GM12872 (cell line): ENCODE results near the gene MUC13.

ENCODE experiments used
- TF ChIP-seq, protein P1 (sequence below): IDR thresholded peaks from 3 replicates; pipeline ENCODE4 v1.5.1; 2011; ENCODE audit warnings: low read depth, mild to moderate bottlenecking, low read length, moderate library complexity; ENCODE audit not compliant: insufficient read depth

MUC13 gene

DNA sequence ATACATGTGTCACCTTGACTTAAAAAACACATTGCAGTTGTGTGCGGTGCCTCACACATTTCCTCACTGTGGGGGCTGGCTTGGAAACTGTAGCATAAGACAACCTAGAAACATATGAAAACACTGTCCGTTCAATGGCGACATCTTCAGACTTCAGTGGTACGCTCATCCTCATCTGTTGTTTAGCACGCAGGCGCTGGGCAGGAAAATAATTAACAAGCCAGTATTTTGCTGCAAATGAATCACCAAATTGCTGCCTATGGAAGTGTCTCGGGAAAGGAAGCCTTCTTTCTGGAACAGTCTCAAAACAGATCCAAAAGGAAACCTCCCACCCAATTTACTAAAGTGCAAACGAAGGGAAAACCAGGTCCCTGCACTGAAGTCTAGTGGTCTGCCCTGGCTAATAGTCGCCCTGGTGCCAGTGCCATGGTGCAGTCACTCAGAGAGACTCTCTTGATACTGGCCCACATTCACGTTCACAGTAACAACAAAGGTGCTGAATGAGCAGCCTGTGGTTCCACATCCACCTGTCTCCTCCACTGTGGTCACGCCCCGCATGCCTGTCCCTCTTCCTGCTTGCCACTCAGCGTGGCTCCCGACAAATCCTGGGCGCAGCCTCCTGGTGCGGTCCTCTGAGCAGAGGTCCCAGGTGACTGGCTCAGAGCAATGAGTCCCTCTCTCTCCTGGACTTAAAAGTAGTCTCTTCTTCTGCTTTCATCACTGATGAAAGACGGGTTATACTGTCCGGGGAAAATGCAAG, 35.6 kb upstream of the MUC13 start:
- TF ChIP-seq, protein P1, sequence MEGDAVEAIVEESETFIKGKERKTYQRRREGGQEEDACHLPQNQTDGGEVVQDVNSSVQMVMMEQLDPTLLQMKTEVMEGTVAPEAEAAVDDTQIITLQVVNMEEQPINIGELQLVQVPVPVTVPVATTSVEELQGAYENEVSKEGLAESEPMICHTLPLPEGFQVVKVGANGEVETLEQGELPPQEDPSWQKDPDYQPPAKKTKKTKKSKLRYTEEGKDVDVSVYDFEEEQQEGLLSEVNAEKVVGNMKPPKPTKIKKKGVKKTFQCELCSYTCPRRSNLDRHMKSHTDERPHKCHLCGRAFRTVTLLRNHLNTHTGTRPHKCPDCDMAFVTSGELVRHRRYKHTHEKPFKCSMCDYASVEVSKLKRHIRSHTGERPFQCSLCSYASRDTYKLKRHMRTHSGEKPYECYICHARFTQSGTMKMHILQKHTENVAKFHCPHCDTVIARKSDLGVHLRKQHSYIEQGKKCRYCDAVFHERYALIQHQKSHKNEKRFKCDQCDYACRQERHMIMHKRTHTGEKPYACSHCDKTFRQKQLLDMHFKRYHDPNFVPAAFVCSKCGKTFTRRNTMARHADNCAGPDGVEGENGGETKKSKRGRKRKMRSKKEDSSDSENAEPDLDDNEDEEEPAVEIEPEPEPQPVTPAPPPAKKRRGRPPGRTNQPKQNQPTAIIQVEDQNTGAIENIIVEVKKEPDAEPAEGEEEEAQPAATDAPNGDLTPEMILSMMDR = no peak

DNA sequence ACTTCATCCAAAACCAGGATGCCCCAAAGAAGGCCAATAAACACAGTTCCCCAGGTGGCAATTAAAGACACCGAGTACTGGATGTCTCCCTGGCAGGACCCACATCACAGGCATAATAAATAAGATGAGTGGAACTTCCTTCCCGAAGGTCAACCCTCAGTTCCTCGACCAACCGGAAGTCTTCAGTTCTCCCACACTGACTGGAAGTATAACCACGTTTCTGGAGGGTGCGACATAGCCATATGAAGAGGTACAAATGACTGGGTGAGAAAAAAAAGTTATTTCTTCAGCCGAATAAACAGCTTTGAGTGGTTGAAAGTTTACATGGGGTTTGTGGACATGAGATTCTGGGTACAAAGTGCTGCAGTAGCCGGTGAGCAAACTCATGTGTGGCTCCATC, 34.6 kb upstream of the MUC13 start:
- TF ChIP-seq, protein P1 = no peak

DNA sequence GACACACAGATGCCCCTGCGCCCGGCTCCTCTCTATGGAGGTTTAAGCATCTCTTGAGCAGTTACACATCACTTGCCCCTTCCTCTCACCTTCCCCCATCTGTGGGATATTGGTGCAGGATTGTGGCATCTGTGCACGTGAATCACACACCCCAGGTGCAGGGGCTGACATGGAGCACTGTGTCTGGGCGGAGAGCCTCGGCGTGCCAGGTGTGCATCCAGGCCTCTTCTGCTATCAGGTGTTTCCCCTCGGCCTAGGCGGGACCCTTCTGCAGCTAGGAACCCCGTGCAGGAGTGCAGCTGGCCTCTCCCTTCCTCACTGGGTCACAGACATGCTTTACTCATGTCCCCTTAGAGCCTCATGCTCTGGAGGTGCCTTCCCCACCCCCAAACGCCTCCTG, 33.4 kb upstream of the MUC13 start:
- TF ChIP-seq, protein P1 = no peak

DNA sequence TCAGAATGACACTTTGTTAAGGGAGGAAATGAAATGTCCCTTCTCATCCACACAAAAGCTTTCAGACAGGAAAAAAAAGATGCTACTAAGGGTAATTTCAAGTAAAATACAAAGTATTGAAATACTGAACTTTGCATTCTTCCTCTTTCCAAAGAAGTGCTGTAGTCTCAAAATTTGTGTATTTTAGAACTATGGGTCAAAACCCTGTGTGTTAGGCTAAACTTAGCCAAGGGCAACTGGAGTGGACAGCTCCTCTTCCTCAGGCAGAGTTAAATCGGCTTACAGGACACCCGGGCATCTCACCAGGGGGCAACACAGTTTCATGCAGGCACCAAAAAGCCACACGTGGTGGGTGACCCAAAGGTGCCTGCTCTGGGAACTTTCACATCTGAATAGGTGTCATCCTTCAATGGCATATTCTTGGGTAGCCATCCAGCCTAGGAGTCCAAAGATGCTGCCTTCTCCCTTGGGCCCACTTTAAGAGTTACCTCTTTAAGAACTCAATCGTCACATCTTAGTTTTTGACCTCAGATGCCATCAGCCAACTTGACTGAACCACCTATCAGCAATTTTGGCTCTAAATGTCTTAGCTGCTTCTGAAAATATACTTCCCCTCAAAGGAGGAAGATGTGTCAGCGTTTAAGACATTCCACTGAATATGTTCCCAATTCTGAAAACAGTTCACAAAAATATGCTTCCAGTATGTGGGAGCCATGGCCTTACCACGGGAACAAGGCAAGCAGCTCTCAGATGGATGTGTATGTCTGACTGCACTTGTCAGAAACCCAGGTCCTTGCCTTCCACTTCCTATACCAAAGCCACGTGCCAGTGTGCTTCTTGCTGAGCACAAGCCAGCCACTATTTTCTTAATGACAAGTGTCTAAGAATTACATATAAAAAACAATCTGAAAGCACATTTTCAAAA, 32.2 kb upstream of the MUC13 start:
- TF ChIP-seq, protein P1 = no peak

DNA sequence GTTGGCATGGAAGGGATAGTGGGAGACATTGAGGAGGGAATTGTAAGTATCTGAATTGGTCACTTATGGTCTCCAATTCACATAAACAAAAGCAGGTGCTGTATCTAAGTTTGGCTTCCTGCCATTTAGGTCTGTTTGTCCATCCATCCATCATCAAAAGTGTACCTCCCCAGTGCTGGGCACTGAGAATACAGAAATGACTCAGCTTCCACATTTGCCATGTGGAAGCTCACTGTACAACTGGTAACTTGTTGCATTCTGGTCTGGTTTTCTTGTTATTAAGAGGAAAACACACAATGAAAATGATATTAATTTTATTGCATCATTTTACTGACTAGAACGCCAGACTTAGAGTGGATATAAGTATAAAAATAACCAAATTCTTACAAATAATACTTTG, 30.9 kb upstream of the MUC13 start:
- TF ChIP-seq, protein P1 = no peak

DNA sequence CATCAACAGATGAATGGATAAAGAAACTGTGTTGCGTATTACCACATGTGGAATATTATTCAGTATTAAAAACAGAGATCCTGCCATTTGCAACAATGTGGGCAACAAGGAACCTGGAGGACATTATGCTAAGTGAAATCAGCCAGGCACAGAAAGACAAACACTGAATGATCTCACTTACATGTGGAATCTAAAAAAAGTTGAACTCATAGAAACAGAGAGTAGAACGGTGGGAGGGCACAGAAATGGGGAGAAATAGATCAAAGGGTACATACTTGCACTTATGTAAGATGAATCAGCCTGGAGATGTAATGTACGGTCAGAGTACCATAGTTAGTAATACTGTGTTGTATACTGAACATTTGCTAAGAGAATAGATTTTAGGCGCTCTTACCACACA, 29.8 kb upstream of the MUC13 start:
- TF ChIP-seq, protein P1 = no peak

DNA sequence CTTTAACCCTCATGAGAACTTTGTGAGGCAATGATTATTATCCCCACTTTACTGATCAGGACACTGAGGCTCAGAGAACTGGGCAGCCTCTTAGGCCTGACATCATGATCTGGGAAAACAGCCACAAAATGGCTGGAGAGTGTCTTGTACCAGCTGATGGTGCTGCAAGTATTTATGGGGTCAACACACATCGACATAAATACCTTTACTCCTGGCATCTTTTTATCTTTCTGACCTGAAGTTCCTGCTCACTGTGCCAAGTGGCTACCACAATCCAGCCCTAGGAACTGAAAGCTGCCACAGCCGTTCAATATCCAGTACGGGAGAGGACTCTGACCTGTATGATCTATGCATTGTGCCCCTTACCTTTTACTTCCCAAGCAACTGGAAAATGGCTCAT, 29.2 kb upstream of the MUC13 start:
- TF ChIP-seq, protein P1 = no peak
